Colon (tissue), 2 donors: ENCODE results near the gene PVRIG.
"Not testable (repeated sequence)": the region's sequence is repeated elsewhere in the genome, so short reads cannot be mapped to it uniquely, and the experiment has no call there.

Experiments
- FAIRE-seq: peaks from 2 replicates; lab custom pipeline; 2012; peaks lifted over from hg19 to GRCh38; lab: Jason Lieb, UNC
- donor health status: control.
- donor health status: control.

PVRIG gene

GRCh38 chr7:100219801-100220585 is at the start of gene PVRIG:
Gene PVRIG (plus strand): TSS chr7:100219949. CDS start chr7:100219971, 22 bp downstream.
- not testable (repeated sequence) for FAIRE-seq

- no peak for FAIRE-seq
Measured at GRCh38 chr7:100170101-100170897, 49.5 kb upstream of the PVRIG start.

- no peak for FAIRE-seq
Measured at GRCh38 chr7:100171087-100171681, 48.6 kb upstream of the PVRIG start.

GRCh38 chr7:100171840-100172239 is 47.9 kb upstream of the PVRIG start:
- no peak for FAIRE-seq

GRCh38 chr7:100173806-100174495 is 45.8 kb upstream of the PVRIG start:
- FAIRE-seq, result no peak

GRCh38 chr7:100174582-100174981 is 45.2 kb upstream of the PVRIG start:
- no peak for FAIRE-seq

- FAIRE-seq, result no peak
Measured at GRCh38 chr7:100175296-100175935, 44.3 kb upstream of the PVRIG start.

- no peak for FAIRE-seq
Measured at GRCh38 chr7:100176096-100177044, 43.4 kb upstream of the PVRIG start.

- no peak for FAIRE-seq
Measured at GRCh38 chr7:100177045-100178001, 42.4 kb upstream of the PVRIG start, which contains the start of the genes GPC2 and STAG3. Gene GPC2 (minus strand): TSS chr7:100177381. CDS start chr7:100177199, 182 bp downstream. Gene STAG3 (plus strand): TSS chr7:100177918. CDS start chr7:100180557, 2,639 bp downstream.

GRCh38 chr7:100180084-100180483 is 39.7 kb upstream of the PVRIG start:
- not testable (repeated sequence) for FAIRE-seq

- not testable (repeated sequence) for FAIRE-seq
Measured at GRCh38 chr7:100182616-100183015, 37.1 kb upstream of the PVRIG start.

- FAIRE-seq, result not testable (repeated sequence)
Measured at GRCh38 chr7:100183090-100183489, 36.7 kb upstream of the PVRIG start.

- no peak for FAIRE-seq
Measured at GRCh38 chr7:100185726-100186125, 34.0 kb upstream of the PVRIG start.

GRCh38 chr7:100189061-100189460 is 30.7 kb upstream of the PVRIG start:
- no peak for FAIRE-seq

- FAIRE-seq, result no peak
Measured at GRCh38 chr7:100190048-100190711, 29.6 kb upstream of the PVRIG start.

GRCh38 chr7:100191775-100192174 is 28.0 kb upstream of the PVRIG start:
- no peak for FAIRE-seq

GRCh38 chr7:100192281-100192862 is 27.4 kb upstream of the PVRIG start:
- FAIRE-seq, result not testable (repeated sequence)

- no peak for FAIRE-seq
Measured at GRCh38 chr7:100192969-100193368, 26.8 kb upstream of the PVRIG start.
